ENCODE measurements around the gene PBX1.

DNA sequence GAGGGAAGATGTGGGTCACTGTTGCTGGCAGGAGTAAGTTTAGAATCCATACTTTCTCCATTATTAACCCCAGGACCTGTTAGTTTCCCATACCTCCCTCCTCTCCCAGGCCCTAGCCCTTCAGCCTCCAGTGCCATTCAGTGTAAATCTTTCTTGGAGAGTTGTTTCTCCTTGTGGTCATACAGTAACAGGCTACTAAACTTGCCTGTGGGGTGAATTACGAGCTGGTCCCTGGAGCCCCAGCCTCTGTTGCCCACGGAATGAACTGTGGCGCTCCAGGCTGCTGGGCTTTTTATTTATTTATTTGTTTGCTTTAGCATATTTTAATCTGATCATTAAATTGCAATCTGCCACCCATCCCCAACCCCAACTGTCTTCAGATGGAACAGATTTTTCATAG is 305.2 kb downstream of the PBX1 start:
- TF ChIP-seq EZH2 (optimal IDR thresholded peaks at IDR 0.05; ENCODE audit: low read depth, low read length) (no peak), EZH2phosphoT487 (IDR thresholded peaks at IDR 0.05; ENCODE audit: low read length) (no peak)
- TF ChIP-seq, protein P1, sequence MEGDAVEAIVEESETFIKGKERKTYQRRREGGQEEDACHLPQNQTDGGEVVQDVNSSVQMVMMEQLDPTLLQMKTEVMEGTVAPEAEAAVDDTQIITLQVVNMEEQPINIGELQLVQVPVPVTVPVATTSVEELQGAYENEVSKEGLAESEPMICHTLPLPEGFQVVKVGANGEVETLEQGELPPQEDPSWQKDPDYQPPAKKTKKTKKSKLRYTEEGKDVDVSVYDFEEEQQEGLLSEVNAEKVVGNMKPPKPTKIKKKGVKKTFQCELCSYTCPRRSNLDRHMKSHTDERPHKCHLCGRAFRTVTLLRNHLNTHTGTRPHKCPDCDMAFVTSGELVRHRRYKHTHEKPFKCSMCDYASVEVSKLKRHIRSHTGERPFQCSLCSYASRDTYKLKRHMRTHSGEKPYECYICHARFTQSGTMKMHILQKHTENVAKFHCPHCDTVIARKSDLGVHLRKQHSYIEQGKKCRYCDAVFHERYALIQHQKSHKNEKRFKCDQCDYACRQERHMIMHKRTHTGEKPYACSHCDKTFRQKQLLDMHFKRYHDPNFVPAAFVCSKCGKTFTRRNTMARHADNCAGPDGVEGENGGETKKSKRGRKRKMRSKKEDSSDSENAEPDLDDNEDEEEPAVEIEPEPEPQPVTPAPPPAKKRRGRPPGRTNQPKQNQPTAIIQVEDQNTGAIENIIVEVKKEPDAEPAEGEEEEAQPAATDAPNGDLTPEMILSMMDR (IDR thresholded peaks at IDR 0.05; ENCODE audit: low read length), result no peak
